DMS153 (cell line): ENCODE data around the gene BCAR3.
A peak's percentile ranks its signal among the peaks of the same experiment; 100 is the strongest.

Experiments used
- DNase-seq: peaks from one replicate; lab custom pipeline; 2025; lab: John Stamatoyannopoulos, UW

The BCAR3 gene

DNA sequence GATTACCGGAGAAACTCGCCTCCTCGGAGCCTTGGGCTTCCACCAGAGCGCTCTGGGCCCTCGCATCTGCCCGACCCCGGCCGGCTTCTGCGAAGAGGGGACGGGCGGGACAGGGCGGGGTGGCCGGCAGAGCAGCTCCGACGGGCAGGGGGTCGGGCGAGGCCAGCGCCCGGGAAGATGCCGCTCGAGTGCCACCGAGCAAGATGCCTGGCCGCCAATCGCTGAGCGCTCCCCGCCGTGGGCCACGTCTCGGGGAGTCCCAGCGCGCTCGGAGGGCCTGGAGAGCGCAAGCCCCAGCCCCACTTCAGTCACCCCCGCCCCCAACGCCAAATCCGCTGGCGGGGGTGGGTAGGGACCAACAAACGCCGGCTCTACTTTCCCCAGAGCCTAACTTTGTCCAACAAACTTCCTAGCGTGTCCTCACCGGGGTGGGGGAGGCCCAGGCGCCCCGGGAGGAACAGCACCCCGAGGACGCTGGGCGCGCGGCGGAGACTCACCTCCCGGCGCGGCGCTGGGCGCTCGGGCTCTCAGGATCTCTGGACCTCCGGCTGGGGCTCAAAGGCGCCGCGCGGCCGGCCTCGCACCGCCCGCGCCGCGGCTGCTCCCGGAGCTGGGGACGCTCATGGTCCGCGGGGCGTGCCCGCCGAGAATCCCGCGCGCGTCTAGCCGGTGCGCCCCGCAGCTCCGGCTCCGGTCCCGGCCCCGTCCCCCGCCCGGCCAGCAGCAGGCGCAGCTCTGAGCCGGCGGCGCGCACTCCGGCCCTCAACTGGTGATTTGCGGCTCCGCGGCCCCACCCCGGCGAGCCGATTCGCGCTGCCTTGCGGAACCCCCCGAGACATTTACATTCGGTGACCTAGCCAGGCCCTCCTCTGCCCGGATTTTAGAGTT lies at the start of gene BCAR3:
Gene BCAR3, minus strand, starts transcription at position 737 of the 888 bp plus-strand sequence. CDS start 6,907 bp downstream, outside the sequence.
- DNase-seq = peak; percentile 59

DNA sequence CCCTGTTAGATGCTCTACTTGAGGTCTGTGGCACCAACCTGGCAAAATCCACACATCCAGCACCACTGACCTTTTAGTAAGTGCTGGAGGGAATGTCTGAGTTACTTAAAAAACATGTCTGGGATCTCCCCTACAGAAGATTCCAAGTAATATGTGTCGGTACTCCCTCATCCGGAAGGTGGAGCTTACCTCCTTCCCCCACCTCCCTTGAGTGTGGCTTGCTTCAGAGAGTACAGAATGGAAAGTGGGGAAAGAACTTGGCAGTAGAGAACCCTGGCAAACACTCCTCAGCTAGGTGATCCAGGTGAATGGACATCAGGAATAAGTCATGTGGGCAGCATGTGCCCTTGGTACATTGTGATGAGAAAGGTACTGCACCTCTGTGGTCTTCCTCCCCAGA lies 49.0 kb upstream of the BCAR3 start:
- DNase-seq = no peak

GRCh38 chr1:93729906-93730305 lies 48.3 kb upstream of the BCAR3 start:
- DNase-seq = no peak

DNA sequence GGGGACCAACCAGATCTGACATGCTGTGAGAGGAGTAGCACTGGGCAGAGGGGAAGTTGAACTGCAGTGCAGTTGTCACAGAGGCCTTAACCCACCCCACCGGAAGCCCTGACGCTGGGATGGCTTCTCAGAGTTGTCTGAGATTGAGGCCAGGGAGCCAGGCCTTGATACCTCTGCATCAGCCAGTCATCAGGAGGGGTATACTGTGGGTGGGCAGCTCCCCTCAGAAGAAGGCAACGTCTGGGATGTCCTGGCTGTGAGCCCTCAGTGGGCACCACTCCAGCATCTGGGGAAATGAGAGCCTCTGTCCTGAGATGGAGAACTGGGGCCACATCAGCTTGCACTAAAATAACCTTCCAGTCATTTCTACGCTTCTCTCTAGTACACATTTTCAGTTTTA lies 47.9 kb upstream of the BCAR3 start:
- no peak for DNase-seq

DNA sequence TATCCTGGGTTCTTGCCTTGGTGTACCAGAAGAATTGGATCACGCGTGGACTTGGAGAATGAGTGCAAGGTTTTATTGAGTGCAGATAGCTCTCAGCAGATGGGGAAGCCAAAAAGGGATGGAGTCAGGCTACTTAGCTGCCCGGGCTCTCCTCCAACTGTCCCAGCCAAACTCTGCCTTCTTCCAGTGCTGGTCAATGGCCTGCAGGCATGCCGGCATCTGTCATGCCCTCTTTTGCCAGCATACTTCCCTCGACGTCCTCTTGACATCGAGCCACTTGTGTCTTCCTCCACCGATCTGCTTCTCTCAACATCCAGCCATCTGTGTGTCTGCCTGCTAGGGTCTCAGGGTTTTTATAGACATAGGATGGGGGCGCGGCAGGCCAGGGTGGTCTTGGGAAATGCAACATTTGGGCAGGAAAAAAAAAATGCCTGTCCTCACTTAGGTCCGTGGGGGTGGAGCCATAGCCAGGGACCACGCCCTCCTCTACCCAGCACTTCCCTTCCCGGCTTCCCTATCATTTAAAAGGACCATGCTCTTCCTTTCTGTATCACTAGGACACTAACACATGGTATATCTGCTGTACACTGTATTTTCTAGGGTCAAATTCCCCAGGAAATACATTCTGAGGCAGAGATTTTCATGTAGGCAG lies 47.0 kb upstream of the BCAR3 start:
- DNase-seq = no peak

DNA sequence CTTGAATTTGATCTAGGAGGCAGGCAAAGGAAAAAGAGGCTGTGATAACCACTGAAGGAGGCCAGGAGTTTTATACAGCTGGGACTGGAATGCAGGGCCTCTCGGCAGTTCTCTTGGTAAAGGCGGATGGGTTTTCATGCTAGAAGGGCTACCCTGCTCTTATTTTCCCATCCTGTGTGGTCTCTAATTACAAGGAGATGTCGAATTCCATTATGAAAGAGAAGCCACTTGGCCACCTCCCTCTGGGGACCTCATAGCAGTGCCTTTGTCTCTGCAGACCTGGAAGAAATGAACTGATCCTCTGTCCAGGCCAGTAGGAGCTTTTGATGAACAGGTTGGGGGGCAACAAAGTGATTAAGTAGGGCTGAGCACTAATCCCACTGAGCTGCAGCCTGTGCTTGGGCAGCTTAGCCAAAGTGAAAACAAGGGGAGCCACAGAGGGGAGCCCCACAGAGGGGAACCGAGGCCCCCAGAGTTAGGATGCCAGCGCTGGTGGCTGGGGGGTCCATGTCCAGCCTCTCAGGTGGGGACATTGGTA lies 42.2 kb upstream of the BCAR3 start:
- DNase-seq = no peak

DNA sequence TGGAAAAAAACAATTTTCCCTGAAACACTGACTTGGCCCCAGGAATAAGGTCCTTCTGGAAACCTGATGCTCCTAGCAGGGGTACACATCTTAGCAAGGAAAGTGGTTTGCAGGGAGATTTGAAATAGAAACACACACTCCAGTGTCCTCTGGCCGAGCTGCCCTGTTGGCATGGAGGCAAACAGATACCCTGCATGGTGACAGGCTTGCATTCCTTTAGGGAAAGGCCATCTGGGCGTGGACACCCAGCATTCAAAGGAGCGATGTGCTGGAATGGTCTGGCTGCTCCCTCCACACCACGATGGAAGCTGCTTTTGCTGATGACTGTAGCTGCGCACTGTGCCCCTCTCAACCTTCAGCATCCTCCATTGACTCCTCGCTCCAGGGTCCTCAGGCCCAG lies 41.5 kb upstream of the BCAR3 start:
- no peak for DNase-seq

GRCh38 chr1:93722081-93723031 lies 40.7 kb upstream of the BCAR3 start:
- DNase-seq = no peak

GRCh38 chr1:93720956-93721626 lies 39.5 kb upstream of the BCAR3 start:
- no peak for DNase-seq

GRCh38 chr1:93717640-93718039 lies 36.0 kb upstream of the BCAR3 start:
- DNase-seq = no peak

GRCh38 chr1:93716941-93717368 lies 35.3 kb upstream of the BCAR3 start:
- DNase-seq = no peak

DNA sequence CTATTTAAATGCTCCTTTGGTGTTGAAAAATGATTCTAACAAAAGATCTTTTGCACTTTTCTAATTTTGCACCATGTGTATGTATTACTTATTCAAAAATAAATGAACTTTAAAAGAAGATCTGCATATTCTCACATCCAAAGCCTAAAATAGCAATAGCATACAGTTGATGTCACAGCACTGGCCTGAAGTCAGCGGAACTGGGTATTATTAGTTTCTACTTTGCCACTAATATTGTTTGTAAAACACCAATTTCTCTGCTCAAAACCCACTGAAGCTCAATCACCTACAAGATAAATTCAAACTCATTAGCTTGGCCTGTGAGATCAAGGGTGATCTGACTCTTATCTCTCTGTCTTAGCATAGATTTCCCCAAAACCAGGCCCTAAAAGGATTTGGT lies 34.5 kb upstream of the BCAR3 start:
- no peak for DNase-seq

GRCh38 chr1:93715529-93716126 lies 34.0 kb upstream of the BCAR3 start:
- peak; percentile 43 for DNase-seq

DNA sequence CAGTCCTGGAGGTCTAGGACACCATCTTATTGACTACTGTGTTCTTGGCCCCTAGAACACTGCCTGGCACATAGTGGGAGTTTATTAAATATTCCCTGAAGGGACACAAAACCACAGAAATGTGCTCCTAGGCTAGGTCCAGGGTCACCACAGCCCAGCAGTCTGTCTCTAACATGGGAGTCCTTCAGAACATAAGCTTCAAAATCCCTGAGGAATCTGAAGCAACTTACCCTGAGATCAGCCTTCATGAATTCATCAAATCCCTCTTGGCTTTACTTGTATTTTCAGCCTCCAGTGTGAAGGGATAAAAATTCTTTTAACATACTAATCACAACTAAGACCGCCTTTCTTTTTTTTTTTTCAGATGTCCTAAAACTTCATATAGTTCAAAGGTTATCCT lies 32.7 kb upstream of the BCAR3 start:
- no peak for DNase-seq

DNA sequence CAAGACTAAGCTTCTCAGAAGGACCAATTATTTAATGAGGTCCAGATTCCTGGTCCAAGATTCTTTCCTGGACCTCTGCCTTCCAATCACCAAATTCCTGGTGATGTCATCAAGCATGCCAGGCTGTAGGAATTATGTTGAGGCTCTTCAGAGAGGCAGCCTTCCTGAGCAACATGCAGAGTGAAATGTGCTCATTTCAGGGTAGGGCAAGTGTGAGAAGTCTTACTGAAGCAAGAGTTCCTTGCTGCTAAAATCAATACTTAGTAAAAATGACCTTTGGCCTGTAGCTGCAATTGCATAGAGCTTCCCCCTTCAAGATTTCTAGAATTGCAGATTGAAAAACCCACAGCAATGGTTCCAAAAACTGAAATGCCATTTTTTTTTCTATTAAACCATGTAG lies 31.7 kb upstream of the BCAR3 start:
- DNase-seq = no peak

GRCh38 chr1:93712741-93713140 lies 31.1 kb upstream of the BCAR3 start:
- no peak for DNase-seq

DNA sequence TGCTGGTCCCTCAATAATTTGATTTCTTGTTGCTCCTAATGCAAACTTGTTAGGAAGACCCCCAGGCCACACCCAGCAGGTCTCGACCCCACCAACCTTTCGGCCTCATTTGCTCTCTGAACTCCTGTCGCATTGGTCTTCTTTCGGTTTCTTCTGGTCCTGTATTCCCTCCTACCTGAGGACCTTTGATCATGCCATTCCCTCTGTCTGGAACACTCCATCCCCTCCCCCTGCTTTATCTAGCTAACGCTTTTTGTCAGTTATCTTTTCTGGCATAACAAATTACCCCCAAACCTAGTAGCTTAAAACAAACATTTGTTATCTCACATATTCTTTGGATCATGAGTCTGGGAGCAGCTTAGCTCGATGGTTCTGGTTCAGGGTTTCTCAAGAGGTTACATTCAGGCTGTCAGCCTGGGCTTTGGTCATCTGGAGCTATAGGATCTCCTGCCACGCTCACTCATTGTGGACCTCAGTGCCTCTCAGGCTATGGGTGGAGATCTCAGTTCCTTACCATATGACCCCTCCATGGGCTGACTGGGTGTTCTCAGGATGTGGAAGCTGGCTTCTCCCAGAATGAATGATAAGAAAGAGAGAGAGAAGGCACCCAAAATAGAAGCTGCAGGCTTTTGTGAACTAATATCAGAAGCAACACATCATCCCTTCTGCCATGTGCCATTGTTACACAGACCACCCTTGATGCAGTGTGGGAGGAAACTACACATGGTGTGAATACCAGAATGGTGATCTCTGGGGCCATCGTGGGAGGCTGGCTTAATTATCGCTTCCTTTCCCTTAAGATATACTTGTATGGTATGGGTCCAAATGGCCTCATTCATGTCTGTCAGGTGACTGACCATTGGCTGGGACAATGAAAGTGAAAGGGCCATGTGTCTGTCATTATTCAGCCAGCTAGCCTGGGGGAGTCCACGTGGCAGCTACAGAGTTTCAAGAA lies 29.1 kb upstream of the BCAR3 start:
- DNase-seq = no peak

GRCh38 chr1:93708734-93709481 lies 27.3 kb upstream of the BCAR3 start:
- DNase-seq = peak; percentile 45

DNA sequence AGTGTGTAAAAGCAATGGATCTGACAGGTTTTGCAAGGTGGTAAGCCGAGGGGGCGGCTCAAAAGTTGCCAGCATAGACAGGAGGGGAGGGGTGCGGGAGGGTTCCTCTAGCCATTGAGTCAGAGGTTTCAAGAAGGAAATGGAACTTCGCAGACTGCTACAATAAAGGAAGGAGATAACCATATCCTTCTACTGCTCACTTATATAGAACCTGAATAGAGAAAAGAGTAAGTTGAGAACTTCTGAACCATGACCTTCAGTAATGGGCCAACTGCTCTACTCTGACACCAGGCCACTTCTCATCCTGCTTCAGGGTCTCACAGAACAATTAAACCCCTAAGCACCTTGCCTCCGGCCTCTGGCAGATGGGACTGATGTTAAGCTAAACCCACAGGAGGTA lies 26.3 kb upstream of the BCAR3 start:
- DNase-seq = no peak
